Neural progenitor cell (in vitro differentiated cells): Measurements from ENCODE around the gene CREB3.

Experiments used
- CTCF ChIP-seq: fragments of 200-600 bp; sonication (generic); IDR thresholded peaks from 2 replicates; pipeline ENCODE4 v1.5.1; 2017; ENCODE audit warnings: antibody characterized with exemption, mild to moderate bottlenecking
- EZH2 ChIP-seq: fragments of 200-600 bp; sonication (generic); IDR thresholded peaks from 2 replicates; pipeline ENCODE4 v1.6.1; 2017; ENCODE audit warnings: antibody characterized with exemption, mild to moderate bottlenecking, moderate library complexity
- EZH2phosphoT487 ChIP-seq: fragments of 200-600 bp; sonication (generic); IDR thresholded peaks from 2 replicates; pipeline ENCODE4 v1.6.1; 2017; ENCODE audit warnings: antibody characterized with exemption

DNA sequence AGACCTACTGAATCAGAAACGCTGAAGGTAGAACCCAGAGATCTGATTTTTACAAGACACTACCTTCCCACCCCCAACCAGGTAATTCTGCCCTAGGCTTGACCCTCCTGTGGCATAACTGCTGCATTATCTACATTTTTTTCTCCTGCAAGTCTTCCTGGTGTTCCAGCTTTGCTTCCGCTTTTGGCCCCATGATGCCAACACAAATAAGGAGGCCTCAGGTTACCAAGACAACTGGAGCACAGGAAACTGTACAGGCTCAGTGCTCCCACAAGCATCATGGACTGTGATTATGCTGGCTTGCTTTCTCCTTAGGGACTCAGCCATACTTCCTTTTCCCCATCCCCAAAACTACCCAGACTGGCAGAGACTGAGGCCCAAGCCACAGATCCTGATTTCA is 28.2 kb downstream of the CREB3 start:
- TF ChIP-seq CTCF (no peak), EZH2 (no peak), EZH2phosphoT487 (no peak)
